GM19468 (cell line): ENCODE measurements around the gene IRX4.

ENCODE experiments used
- ATAC-seq: cut with Tn5 transposase; IDR thresholded peaks from one replicate; pipeline ENCODE4 v1.9.1; 2021; ENCODE audit warnings: mild to moderate bottlenecking, moderate library complexity, moderate number of reproducible peaks; ENCODE audit not compliant: unreplicated experiment; ENCODE audit errors: extremely low read depth

IRX4 gene

GRCh38 chr5:1893754-1894153, 11.0 kb upstream of the IRX4 start:
- no peak for ATAC-seq

- ATAC-seq, result no peak
Observed at GRCh38 chr5:1892685-1893445, 10.1 kb upstream of the IRX4 start.

- ATAC-seq, result no peak
Observed at GRCh38 chr5:1892211-1892610, 9.5 kb upstream of the IRX4 start.

- no peak for ATAC-seq
Observed at GRCh38 chr5:1891391-1891790, 8.7 kb upstream of the IRX4 start.

- ATAC-seq, result no peak
Observed at GRCh38 chr5:1890296-1890695, 7.6 kb upstream of the IRX4 start.

GRCh38 chr5:1889321-1890065, 6.8 kb upstream of the IRX4 start:
- ATAC-seq, result no peak

GRCh38 chr5:1888541-1889251, 6.0 kb upstream of the IRX4 start:
- no peak for ATAC-seq

- no peak for ATAC-seq
Observed at GRCh38 chr5:1887588-1888360, 5.0 kb upstream of the IRX4 start.

- no peak for ATAC-seq
Observed at GRCh38 chr5:1886846-1887587, 4.3 kb upstream of the IRX4 start.

- no peak for ATAC-seq
Observed at GRCh38 chr5:1885868-1886845, 3.4 kb upstream of the IRX4 start.

- ATAC-seq, result no peak
Observed at GRCh38 chr5:1885404-1885755, 2.7 kb upstream of the IRX4 start.

- no peak for ATAC-seq
Observed at GRCh38 chr5:1884678-1885403, 2.1 kb upstream of the IRX4 start.

GRCh38 chr5:1883925-1884677, 1.4 kb upstream of the IRX4 start:
- ATAC-seq, result no peak

GRCh38 chr5:1883120-1883924, 597 bp upstream of the IRX4 start:
- ATAC-seq, result no peak

GRCh38 chr5:1881731-1882336, 891 bp downstream of the IRX4 start:
- no peak for ATAC-seq

GRCh38 chr5:1881098-1881572, 1.6 kb downstream of the IRX4 start:
- no peak for ATAC-seq
